HG03469 (cell line): ENCODE results near the gene CD2.
A peak's percentile ranks its signal among the peaks of the same experiment; 100 is the strongest.

Source experiments
- ATAC-seq: cut with Tn5 transposase; IDR thresholded peaks from one replicate; pipeline ENCODE4 v1.9.1; 2021; ENCODE audit warnings: mild to moderate bottlenecking, moderate library complexity, moderate number of reproducible peaks; ENCODE audit not compliant: unreplicated experiment

The CD2 gene

GRCh38 chr1:116726872-116727820, 27.1 kb upstream of the CD2 start:
- no peak for ATAC-seq

- no peak for ATAC-seq
Observed at GRCh38 chr1:116731439-116731838, 22.8 kb upstream of the CD2 start.

GRCh38 chr1:116732726-116733125, 21.5 kb upstream of the CD2 start:
- no peak for ATAC-seq

GRCh38 chr1:116733476-116734365, 20.5 kb upstream of the CD2 start:
- no peak for ATAC-seq

- ATAC-seq: no peak
Observed at GRCh38 chr1:116735246-116735645, 19.0 kb upstream of the CD2 start.

GRCh38 chr1:116737020-116737854, 17.0 kb upstream of the CD2 start:
- ATAC-seq: peak; percentile 21

- peak; percentile 26 for ATAC-seq
Observed at GRCh38 chr1:116737855-116738321, 16.3 kb upstream of the CD2 start.

- ATAC-seq: peak; percentile 58
Observed at GRCh38 chr1:116738673-116739370, 15.4 kb upstream of the CD2 start.

GRCh38 chr1:116739371-116740012, 14.7 kb upstream of the CD2 start:
- no peak for ATAC-seq

GRCh38 chr1:116740296-116740695, 13.9 kb upstream of the CD2 start:
- ATAC-seq: no peak

- ATAC-seq: no peak
Observed at GRCh38 chr1:116740746-116741145, 13.5 kb upstream of the CD2 start.

GRCh38 chr1:116741836-116742565, 12.2 kb upstream of the CD2 start:
- ATAC-seq: no peak

GRCh38 chr1:116743535-116743934, 10.7 kb upstream of the CD2 start:
- ATAC-seq: no peak

GRCh38 chr1:116748272-116748671, 6.0 kb upstream of the CD2 start:
- ATAC-seq: no peak

GRCh38 chr1:116751146-116751545, 3.1 kb upstream of the CD2 start:
- no peak for ATAC-seq

GRCh38 chr1:116751621-116752020, 2.6 kb upstream of the CD2 start:
- ATAC-seq: no peak

GRCh38 chr1:116753312-116753711, 918 bp upstream of the CD2 start:
- ATAC-seq: no peak

- no peak for ATAC-seq
Observed at GRCh38 chr1:116755066-116755465, 836 bp downstream of the CD2 start.

GRCh38 chr1:116755681-116756080, 1.5 kb downstream of the CD2 start:
- no peak for ATAC-seq
